GM18498 (cell line): ENCODE data around the gene NLRP9.

Experiments used
- ATAC-seq: cut with Tn5 transposase; IDR thresholded peaks from one replicate; pipeline ENCODE4 v1.9.1; 2021; ENCODE audit warnings: mild to moderate bottlenecking, moderate library complexity; ENCODE audit not compliant: unreplicated experiment

NLRP9 gene

DNA sequence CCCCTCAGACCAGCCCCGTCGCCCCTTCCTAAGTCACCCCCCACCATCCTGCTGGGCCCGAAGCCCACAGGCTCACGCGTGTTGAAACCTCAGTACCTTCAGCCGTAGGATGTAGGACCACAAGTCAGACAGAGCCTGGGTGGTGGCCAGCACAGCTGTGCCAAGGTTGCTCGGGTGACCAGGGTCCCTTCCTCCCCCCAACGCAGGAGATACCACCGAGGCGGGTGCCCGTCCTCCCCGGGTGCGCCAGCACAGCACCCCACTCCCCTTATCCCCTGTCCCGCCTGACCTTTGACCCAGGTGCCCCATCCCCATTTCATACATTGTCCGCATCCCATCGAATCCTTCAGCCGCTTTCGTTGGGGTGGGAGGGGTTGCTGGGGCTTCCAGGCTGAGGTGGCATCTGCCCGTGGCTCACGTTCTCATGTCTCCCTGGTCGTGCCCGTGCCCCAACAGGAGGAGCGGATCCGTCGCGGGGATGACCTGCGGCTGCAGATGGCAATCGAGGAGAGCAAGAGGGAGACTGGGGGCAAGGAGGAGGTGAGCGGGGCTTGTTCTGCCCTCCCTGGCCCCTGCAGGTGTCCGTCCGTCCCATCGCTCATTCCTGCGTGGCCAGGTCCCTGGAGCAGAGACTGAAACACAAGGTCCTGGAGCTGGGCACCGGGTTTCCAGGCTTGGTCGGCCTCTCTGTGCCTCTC, 48.6 kb downstream of the NLRP9 start:
- no peak for ATAC-seq

DNA sequence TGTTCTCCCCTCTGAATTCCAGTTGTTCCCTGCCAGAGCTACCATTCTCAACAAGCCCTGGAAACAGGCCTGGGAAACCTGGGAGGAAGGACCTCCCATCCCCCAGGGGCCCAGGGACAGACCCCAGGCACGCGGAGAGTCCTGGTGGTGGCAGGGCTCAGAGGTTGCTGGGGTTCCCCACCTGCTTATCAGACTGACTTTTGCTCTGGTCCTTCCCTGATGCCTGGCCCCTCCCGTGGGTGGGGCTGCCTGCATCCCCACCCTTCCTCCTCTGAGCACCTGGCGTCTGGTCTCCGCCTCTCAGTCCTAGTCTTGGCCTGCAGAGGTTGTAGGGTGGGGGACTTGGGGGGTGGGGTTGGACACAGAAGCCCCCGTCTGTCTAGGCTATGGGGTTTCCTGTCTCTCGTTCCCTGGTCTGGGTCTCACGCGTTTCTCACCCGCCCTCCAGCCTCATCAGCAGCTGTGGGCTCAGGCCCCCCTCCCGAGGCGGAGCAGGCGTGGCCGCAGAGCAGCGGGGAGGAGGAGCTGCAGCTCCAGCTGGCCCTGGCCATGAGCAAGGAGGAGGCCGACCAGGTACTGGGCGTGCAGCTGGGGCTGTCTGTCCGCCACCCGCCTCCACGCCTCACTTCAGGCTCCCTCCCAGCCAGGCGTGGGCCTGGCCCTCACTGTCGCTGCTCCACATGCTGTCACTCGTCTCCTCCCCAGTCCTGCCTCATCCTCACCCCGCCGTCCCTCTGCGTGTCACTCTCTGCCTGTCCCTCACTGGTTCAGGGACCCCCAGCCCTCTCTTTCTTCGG, 49.6 kb downstream of the NLRP9 start:
- ATAC-seq, result no peak

DNA sequence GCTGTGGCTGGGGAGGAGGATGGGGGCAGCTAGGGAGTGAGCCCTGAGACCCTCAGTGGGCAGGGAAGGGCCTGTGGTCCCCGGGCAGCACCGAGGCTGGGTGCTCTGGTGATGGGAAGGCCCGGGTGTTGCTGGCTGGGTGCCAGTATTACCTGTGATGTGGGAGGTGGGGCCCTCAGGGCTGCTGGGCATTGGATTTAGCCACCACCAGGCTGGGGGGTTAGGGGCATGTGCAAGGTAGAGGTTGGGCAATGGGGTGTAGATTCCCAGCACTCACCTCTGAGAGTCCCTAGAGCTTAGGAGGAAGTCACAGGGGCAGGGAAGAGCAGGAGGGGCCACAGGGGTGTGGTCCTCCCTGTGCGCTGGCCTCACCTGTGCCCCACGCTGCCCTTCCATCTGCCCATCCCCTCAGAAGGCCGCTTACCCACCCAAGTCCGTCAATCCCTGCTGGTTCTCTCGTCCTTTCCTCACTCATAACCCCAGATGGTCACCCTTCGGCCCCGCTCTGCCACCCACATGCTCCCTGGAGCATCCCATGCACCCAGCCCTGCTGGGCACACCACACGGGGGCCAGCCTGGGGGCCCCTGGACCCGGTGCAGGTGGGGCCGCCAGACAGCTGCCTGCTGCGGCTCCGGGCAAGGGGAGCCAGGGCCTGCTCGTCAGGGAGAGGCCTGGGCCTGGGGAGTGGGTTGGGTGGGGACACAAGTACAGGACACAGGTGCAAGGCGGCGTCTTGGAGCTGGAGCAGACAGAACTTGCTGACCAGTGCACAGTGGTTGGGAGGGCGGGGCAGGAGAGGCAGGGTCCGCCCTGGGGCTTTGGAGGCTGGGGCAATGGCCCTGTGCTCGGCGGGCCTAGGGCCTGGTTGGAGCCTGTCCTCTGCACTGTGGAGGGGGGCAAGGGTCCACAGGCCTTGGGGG, 50.7 kb downstream of the NLRP9 start:
- no peak for ATAC-seq

DNA sequence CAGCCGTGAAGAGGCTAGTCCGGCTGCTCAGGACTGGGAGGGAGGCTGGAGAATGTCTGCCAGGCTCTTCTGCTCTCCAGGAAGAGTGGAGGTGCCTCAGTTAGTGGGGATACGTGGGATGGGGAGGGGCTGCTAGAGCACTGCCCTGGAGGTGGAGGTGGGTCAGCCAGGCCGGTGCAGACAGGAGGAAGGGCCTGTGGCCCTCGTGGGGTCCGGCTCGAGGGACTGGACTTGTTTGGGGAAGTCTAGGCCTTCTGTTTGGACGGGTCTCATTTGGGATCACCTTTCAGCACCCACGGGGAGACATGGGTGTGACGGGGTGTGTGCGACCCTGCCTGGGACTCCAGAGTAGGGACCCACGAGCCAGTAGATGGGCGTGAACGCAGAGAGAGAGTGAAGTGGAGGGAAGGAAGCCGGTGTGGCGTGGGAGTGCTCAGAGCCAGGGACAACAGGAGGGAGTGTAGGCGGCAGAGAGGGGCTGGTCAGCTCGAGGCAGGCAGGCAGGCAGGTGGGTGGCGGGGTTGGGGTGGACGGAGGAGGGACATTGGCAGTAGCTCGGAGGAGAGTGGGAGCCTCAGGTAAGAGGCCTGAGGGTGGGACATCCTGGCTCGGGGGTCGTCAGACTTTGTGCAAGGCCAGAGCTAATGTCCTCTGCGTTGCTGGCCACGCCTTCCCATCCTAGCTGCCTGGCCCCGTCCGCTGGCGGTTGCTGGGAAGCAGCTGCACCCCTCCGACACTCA, 51.7 kb downstream of the NLRP9 start:
- ATAC-seq, result no peak

DNA sequence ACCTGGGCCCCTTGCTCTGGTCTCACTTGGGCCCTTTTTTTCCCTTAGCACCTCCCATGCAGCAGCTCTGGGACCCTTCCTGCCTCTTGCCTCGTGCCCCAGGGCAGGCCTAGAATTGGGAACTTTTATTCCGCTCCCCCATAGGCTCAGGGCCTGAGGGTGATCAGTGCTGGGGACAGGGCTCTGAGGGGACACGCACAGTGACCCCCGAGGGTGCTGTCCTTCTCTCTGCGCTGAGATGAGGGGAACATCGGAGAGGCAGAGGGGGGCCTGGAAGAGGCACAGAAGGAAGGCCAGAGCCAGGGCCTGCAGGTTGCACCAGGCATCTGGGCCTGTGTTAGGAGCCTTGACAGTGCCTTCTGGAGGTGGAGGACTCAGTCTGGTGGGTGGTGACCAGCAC, 52.4 kb downstream of the NLRP9 start:
- no peak for ATAC-seq

DNA sequence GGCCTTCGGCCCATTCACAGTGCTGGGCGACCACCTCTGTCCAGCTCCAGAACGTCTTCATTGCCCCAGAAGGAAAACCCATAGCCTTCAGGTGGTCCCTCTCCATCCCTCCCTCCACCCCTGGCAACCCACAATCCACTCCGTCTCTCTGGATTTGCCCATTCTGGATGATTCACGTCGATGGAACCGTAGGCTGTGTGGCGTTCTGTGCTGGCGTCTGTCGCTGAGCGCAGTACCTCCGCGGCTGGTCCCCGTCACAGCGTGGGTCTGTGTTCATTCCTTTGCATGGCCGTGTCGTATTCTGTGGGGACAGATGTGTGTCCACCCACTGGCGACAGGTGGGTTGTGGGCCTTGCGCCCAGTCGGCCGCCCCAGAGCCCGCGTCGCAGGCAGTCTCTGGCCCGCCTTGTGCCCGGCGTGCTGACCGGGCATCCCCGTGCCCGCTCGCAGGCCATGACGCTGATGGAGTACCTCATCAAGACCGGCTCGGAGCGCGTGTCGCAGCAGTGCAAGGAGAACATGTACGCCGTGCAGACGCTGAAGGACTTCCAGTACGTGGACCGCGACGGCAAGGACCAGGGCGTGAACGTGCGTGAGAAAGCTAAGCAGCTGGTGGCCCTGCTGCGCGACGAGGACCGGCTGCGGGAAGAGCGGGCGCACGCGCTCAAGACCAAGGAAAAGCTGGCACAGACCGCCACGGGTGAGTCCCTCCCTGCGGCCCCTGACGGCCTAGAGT, 53.1 kb downstream of the NLRP9 start:
- no peak for ATAC-seq

DNA sequence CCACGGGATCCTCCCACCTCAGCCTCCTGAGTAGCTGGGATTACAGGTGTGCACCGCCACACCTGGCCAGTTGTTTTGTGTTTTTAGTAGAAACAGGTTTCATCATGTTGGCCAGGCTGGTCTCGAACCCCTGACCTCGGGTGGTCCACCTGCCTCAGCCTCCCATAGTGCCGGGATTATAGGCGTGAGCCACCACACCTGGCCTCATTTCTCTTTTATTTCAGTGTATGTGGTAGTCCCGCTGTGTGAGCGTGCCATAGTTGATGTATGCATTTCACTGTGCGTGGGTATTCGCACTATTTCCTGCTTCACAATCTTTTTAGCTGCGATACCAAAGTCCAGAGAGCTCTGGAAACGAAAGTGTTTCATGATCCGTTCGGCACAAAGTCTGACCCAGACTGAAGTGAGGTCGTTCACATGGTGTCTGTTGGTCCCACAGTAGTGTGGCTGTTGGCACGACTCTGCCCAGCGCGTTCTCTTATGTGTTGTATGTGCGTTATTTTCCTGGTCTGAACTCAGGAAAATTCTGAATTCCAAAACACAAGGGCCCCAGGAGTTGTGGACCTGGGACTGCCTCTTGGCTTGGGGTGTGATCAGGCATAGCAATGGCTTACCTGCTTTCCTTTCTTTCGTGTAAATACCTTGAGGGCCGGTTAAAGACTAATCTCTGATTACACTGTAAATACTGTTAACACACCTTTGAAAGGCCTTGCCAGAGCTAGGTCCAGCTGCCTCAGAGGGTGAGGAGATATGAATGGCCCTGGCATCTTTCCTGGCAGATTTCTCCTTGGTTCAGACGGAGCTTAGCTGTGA, 54.5 kb downstream of the NLRP9 start:
- no peak for ATAC-seq

DNA sequence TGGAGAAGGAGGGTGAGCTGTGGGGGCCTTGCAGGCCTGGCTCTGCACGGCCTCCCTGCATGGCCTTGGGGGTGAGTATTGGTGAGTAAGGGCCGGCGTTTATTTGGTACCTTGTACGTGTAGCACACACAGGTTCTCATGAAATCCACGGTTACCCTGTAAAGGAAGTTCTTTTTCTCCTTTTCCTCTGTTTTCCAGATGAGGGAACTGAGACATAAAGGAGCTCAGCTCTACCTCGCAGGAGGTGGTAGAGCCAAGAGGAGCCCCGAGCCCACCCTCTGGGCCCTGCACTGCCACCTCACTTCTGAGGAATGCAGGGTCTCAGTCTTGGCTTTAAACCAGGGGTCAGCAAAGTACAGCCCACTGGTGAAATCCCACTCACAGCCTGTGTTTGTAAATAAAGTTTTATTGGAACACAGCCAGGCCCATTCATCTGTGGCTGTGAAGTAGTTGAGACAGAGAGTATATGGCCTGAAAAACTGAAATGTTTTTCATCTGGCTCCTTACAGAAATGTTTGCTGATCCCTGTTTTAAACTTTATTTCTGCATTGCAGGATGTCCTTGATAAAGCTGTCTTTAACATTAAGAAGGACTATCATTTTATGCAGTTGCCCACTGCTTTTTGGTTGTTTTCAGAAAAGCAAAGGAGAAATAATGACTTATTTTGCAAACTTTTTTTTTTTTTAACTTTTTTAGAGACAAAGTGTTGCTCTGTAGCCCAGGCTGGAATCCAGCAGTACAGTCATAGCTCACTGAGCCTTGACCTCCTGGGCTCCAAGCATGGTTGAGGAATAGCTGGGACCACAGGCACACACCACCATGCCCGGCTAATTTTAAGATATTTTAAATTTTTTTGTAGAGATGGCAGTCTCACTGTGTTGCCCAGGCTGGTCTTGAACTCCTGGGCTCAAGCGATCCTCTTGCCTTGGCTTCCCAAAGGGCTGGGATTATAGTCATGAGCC, 56.8 kb downstream of the NLRP9 start:
- ATAC-seq, result no peak

DNA sequence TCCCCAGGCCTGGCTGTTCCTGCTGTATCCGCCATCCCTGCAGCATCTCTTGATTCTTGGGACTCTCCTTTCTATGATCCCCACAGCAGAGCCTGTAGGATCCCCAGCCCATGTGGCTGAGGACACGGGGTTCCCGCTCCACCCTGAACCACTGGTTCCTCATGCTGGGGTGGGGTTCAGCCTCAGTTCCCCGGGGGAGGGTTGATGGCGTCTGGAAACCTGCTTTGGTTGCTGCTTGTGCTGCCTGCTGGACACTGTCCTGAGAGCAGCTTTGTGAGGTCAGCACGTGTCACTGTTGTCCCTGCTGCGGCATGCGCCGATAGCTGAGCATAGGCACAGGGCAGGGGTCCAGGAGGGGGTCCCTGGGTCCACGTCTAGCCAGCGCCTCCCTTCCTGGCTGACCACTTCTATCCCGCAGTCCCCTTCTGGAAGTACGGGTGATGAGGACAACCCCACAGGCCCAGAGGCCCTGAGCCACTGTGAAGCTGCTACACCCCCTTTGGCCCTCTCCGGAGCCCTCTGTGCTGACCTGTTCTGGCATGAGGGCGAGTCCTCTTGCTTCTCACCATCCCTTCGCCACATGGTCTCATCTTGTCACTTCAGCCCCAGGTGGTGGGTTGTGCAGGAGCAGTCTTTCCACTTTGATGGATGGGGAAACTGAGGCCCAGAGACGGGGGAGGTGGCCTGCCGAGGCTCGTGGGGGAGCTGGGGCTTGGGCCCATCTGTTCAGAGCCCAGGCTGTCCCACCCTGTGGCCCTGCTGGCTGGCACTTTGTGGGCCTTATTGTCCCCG, 57.7 kb downstream of the NLRP9 start:
- ATAC-seq, result no peak

DNA sequence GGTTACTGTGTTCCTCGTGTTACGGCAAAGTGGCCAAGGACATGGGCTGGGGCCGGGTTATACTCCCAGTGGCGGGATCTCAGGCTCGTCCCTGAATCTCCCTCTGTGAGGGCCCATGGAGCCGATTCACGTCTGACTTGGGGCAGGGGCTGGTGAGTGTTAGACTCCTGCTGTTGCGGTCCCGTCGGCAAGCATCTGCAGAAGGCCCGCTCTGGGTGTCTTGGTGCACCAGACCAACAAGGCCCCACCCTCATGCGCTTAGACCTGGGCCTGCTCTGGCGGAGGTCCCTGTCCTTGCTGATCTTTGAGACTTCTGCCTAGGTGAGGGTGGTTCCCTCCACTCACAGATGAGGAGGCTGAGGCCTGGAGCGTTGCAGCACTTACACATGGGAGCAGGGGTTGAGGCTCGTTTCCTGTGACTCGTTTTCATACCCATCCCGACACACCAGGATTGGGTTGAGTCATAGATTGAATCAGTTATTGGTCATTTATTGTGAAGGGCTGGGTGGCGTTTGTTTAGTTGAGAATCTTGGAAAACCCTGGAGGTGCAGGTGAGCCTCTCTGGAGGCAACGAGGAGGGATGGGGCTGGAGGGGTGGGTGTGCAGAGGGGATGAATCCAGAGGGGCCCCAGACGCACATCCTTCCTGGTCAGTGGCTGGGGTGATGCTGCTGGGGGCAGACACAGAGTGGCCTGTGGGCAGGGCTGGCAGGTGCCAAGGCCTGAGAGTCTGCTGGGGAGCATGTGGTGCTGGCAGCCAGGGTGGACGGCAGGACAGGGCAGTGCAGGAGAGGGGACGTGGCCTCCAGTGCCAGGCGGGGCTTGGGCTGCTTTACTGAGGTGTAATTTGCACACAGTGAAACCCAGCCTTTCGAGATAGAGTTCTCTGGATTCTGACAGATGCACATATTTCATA, 58.6 kb downstream of the NLRP9 start:
- no peak for ATAC-seq

DNA sequence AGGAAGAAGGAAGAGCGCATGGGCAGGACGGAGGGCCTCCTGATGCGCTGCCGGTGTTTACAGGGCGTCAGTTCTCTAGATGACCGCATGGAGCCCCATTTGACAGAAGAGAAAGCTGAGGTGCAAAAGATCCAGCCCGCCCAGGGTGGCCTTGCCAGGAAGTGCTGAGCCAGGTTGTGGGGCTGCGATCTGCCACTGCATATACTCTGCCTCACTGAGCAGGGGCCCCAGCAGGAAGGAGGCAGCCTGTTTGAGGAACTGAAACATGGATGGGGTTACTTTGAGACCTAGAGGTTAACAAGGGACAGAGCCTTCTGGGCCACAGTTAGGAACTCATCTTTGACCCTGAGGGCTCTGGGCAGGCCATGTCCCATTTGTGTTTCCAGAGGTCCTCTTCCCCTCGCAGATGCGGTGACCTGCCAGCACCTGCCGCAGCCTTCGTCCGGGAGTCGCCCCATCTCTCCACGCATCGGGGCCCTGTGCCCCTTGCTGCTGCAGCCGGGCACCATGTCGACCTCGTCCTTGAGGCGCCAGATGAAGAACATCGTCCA, 60.0 kb downstream of the NLRP9 start:
- ATAC-seq, result peak; percentile 66

DNA sequence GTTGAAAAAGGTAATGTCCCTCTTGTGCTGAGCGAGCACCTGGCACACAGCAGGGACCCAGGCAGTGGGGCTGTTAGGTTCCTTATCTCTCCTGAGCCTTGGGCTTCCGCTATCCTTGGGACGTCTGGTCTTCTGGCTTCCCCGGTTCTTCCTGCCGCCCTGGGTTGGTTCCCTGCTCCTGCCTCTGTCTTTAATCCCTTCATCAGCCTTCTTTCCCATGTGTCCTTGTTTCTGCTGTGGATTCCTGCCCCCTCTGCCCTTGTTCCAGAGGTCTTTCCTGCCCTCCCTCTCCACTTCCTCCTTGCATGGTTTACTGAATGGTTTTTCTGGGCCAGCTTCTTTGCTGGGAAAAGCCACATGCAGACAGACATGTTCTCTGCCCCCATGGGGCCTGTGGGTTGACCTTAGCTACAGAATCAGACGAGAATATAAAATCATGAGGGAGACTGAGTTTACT, 60.6 kb downstream of the NLRP9 start:
- ATAC-seq, result no peak

DNA sequence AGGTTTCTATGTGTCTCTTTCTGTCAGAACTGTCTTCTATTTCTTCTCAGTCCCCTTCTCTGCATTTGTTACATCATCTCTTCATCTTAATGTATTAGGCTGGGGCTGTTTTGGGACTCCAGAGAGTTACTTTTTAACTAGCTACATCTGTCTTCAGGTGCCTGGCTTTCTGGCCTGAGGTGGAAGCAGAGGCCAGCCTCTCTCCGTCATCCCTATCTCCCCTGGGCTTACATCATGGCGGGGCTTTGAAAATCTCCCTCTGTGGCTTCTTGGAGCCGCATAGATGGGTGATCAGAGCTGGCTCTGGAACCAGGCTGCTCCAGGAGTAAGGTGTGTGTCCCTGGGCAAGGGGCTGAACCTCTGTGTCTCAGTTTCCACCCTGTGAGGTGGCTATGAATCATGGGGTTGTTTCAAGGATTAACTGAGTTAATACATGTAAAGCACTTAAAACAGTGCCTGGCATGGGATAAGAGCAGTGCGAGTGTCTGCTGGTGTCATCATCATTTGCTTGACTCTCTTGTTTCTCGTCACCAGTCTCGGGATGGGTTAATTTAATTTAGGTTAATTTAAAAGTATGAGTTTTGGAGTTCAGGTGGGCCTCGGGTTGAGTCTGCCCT, 61.2 kb downstream of the NLRP9 start:
- no peak for ATAC-seq

DNA sequence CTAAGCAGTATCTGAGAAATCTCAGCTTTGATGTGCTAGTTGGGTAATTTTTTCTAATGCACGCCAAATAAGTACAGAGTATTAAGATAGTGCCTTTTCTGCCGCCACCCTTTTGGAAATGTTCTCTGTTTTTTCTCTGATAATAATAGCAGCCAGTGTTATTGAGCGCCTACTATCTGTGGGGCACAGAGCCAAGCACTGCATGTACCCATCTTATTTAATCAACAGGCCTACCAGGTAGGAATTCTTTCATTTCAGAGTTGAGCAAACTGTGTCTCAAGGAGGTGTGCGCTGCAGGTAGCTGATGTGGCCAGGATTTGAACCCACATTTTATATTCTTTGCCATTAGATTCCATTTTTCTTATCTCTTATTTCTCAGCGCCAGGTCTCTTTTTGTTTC, 61.8 kb downstream of the NLRP9 start:
- no peak for ATAC-seq

DNA sequence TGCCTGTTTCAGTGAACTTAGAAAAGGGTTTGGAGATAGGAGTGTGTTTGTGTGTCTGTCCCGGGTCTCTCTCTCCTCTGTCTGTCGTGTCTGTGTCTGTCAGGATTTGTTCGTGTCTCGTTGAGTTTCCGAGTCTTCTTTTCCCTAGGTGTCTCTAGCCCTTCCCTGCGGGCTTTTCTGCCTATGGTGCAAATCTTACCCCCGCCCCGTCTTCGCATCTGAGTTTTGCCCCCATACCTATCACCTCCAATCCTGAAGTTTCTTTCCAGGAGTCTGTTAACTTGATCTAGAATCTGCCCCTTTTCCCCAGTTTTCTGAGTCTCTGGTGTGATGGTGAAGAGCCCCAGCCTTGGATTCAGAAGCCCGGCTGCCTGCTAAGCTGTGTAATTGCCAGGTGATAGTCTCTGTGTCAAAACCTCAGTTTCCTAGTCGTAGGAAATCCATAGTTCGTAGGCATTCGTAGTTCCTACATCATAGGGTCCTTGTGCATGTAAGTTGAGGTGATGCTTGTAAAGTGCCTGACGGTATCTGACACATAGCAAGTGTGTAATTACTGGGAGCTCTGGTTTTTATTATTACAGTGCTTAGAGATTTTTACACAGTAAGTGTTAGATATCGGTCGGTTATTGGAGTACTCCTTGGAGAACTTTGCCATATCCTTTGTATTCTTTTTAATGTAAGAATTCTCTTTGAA, 62.4 kb downstream of the NLRP9 start:
- no peak for ATAC-seq
